Hepatocyte (in vitro differentiated cells): ENCODE measurements around the gene MEF2C. TPM values are rescaled to one million over a fixed set of nuclear protein-coding genes. Genes with fewer than 3 reads are reported as not detected.

Experiments
- DNase-seq: peaks from one replicate; pipeline ENCODE4 v3.0.0-alpha.2; 2016; ENCODE audit warnings: low spot score
- H2AFZ ChIP-seq: fragments of 200-600 bp; sonication (generic); 2 replicates; pipeline ENCODE4 v1.6.0; 2016; ENCODE audit warnings: antibody characterized with exemption, mild to moderate bottlenecking
- H3K27ac ChIP-seq: fragments of 200-600 bp; sonication (generic); 2 replicates; pipeline ENCODE4 v1.5.1; 2016; ENCODE audit warnings: mild to moderate bottlenecking
- H3K27me3 ChIP-seq: fragments of 200-600 bp; sonication (generic); 2 replicates; pipeline ENCODE4 v1.6.1; 2016
- H3K36me3 ChIP-seq: fragments of 200-600 bp; sonication (generic); replicated peaks from 2 replicates; pipeline ENCODE4 v1.5.1; 2016; ENCODE audit warnings: low read depth; ENCODE audit not compliant: insufficient read depth
- H3K4me1 ChIP-seq: fragments of 200-600 bp; sonication (generic); 2 replicates; pipeline ENCODE4 v1.5.1; 2016; ENCODE audit warnings: mild to moderate bottlenecking, moderate library complexity; ENCODE audit not compliant: insufficient read depth
- H3K4me2 ChIP-seq: fragments of 200-600 bp; sonication (generic); 2 replicates; pipeline ENCODE4 v1.6.0; 2016
- H3K4me3 ChIP-seq: fragments of 200-600 bp; sonication (generic); 2 replicates; pipeline ENCODE4 v1.5.1; 2016; ENCODE audit warnings: mild to moderate bottlenecking
- H3K79me2 ChIP-seq: fragments of 200-600 bp; sonication (generic); 2 replicates; pipeline ENCODE4 v1.6.0; 2017; ENCODE audit warnings: mild to moderate bottlenecking
- H3K9me2 ChIP-seq: fragments of 200-600 bp; sonication (generic); replicated peaks from 2 replicates; pipeline ENCODE4 v1.6.0; 2017; ENCODE audit warnings: mild to moderate bottlenecking; ENCODE audit not compliant: insufficient read depth
- H3K9me3 ChIP-seq: fragments of 200-600 bp; sonication (generic); 2 replicates; pipeline ENCODE4 v1.5.1; 2016; ENCODE audit warnings: low read depth, mild to moderate bottlenecking
- H4K20me1 ChIP-seq: fragments of 200-600 bp; sonication (generic); 2 replicates; pipeline ENCODE4 v1.6.0; 2016; ENCODE audit warnings: mild to moderate bottlenecking; ENCODE audit not compliant: insufficient read depth, poor library complexity, severe bottlenecking
- EZH2 ChIP-seq: fragments of 200-600 bp; sonication (generic); IDR thresholded peaks from 2 replicates; pipeline ENCODE4 v1.6.1; 2016; ENCODE audit warnings: antibody characterized with exemption, mild to moderate bottlenecking, borderline replicate concordance
- EZH2phosphoT487 ChIP-seq: fragments of 200-600 bp; sonication (generic); IDR thresholded peaks from one replicate; pipeline ENCODE4 v1.6.1; 2018; ENCODE audit warnings: antibody characterized with exemption, mild to moderate bottlenecking, low read depth, moderate library complexity; ENCODE audit not compliant: unreplicated experiment, severe bottlenecking
- WGBS: methylation state at CpG from one replicate; pipeline ENCODE4 v1.1.6; 2016; ENCODE audit warnings: low lambda C conversion rate; ENCODE audit errors: missing lambda C conversion rate; 5-methylcytosine and 5-hydroxymethylcytosine counted together
- polyA plus RNA-seq: library from polyadenylated mRNA; unstranded; fragments of >200 nt; fragmentation: Nextera tagmentation; extraction: Ambion mirVana; gene quantifications from 2 replicates; pipeline ENCODE4 v1.2.1, GENCODE V29; 2016
- total RNA-seq: library from RNA; depleted of rRNA; stranded (reverse); fragments of >200 nt; gene quantifications from 2 replicates; pipeline ENCODE4 v1.2.3, GENCODE V29; 2014
- TF ChIP-seq, protein P1 (sequence below): fragments of 200-600 bp; sonication (generic); IDR thresholded peaks from 2 replicates; pipeline ENCODE4 v1.5.1; 2016; ENCODE audit warnings: antibody characterized with exemption, mild to moderate bottlenecking; ENCODE audit not compliant: poor library complexity

Gene MEF2C
- total and polyA plus RNA-seq, 2 experiments from 2014 or later, result 5.9 to 14.6 TPM

DNA sequence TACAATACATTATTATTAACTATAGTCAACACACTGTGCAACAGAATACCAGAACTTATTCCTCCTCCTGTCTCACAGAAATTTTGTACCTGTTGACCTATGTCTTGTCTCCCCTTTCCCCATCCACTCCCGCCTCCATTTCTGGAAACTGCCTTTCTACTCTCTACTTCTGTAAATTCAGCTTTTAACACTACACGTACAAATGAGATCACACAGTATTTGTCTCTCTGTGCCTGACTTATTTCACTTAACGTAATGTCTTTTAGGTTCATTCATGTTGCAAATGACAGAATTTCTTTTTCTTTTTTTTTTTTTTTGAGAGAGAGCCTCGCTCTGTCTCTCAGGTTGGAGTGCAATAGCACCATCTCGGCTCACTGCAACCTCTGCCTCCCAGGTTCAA, 19.5 kb downstream of the MEF2C start:
- TF ChIP-seq EZH2phosphoT487 (no peak), EZH2 (no peak)
- TF ChIP-seq, protein P1, sequence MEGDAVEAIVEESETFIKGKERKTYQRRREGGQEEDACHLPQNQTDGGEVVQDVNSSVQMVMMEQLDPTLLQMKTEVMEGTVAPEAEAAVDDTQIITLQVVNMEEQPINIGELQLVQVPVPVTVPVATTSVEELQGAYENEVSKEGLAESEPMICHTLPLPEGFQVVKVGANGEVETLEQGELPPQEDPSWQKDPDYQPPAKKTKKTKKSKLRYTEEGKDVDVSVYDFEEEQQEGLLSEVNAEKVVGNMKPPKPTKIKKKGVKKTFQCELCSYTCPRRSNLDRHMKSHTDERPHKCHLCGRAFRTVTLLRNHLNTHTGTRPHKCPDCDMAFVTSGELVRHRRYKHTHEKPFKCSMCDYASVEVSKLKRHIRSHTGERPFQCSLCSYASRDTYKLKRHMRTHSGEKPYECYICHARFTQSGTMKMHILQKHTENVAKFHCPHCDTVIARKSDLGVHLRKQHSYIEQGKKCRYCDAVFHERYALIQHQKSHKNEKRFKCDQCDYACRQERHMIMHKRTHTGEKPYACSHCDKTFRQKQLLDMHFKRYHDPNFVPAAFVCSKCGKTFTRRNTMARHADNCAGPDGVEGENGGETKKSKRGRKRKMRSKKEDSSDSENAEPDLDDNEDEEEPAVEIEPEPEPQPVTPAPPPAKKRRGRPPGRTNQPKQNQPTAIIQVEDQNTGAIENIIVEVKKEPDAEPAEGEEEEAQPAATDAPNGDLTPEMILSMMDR, result no peak
- no peaks in the 10 kb centered on the region for H3K4me1 ChIP-seq
- no peak overlapping the region for H3K4me2 ChIP-seq
- H3K4me3 ChIP-seq, result no peak overlapping the region
- H3K9me3 ChIP-seq, result no peaks in the 10 kb centered on the region
- H3K79me2 ChIP-seq, result no peaks in the 10 kb centered on the region
- H2AFZ ChIP-seq, result no peak overlapping the region
- H4K20me1 ChIP-seq, result no peaks in the 10 kb centered on the region
- H3K36me3 ChIP-seq, result no peaks in the 10 kb centered on the region
- no peak for DNase-seq
- no peaks in the 10 kb centered on the region for H3K9me2 ChIP-seq
- WGBS, result 97% methylated on average over 5 of the region's 5 CpGs
- H3K27me3 ChIP-seq, result no peaks in the 10 kb centered on the region
- H3K27ac ChIP-seq, result no peak overlapping the region

DNA sequence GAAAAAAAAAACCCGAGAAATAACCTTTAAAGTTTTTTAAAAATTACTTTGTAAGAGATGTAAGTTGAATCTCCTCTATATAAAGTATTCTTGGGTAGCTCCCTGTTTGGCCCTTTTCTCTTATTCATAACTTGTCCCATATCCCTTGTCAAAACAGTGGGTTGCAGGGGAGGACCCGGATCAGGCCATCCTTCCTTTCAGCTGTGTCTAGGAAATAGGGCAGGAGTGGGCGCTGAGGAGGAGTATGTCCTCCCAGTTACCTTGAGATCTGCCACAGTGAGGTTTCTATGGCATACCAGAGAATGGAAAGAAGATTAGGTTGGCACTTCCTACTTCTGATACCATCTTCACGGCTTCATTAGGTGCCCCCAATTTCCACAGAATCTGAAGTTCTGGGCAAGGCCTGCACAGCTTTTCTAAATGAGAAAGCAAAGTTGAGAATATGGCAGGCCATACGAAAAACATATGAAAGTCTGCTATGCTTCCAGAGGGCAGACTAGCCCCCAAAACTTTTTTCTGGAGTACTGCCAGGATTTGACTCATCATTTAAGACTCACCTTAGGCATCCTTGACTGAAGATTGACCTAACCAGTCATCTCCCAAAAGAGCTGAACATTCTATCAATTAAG, 20.3 kb downstream of the MEF2C start:
- H4K20me1 ChIP-seq, result no peaks in the 10 kb centered on the region
- H2AFZ ChIP-seq, result no peak overlapping the region
- H3K4me1 ChIP-seq, result no peaks in the 10 kb centered on the region
- no peak overlapping the region for H3K4me3 ChIP-seq
- WGBS, result 98% methylated on average over 5 of the region's 5 CpGs
- no peaks in the 10 kb centered on the region for H3K36me3 ChIP-seq
- H3K27ac ChIP-seq, result no peak overlapping the region
- H3K4me2 ChIP-seq, result no peak overlapping the region
- no peaks in the 10 kb centered on the region for H3K79me2 ChIP-seq
- TF ChIP-seq EZH2phosphoT487, result no peak
- no peaks in the 10 kb centered on the region for H3K9me3 ChIP-seq
- H3K27me3 ChIP-seq, result no peaks in the 10 kb centered on the region
- no peaks in the 10 kb centered on the region for H3K9me2 ChIP-seq
- no peak for DNase-seq

DNA sequence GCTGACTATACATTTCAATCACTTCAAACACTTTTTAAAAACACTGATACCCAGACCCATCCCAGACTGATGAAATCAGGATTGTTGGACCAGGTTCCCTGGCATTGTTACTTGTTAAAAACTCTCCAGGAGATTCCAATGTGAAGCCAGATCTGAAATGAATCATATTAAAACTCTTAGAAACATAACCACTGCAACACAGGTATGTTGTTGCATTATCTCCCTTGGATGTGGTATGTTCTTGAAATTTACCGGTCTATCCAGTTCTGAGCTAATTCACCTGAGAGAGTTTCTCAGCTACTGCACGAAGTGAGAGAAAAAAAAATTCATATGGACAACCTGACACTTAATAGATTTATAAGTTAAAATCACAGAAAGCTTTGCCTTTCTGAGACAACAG, 21.8 kb downstream of the MEF2C start:
- H3K4me2 ChIP-seq, result no peak overlapping the region
- DNase-seq, result no peak
- H4K20me1 ChIP-seq, result no peaks in the 10 kb centered on the region
- H3K4me3 ChIP-seq, result no peak overlapping the region
- WGBS, result 75% methylated on average over 2 of the region's 2 CpGs
- H2AFZ ChIP-seq, result no peak overlapping the region
- H3K36me3 ChIP-seq, result no peaks in the 10 kb centered on the region
- TF ChIP-seq, protein P1, result no peak
- no peak for TF ChIP-seq EZH2phosphoT487
- no peak for TF ChIP-seq EZH2
- H3K27me3 ChIP-seq, result no peaks in the 10 kb centered on the region
- H3K4me1 ChIP-seq, result no peaks in the 10 kb centered on the region
- no peaks in the 10 kb centered on the region for H3K9me3 ChIP-seq
- no peak overlapping the region for H3K27ac ChIP-seq
- no peaks in the 10 kb centered on the region for H3K9me2 ChIP-seq
- no peaks in the 10 kb centered on the region for H3K79me2 ChIP-seq

DNA sequence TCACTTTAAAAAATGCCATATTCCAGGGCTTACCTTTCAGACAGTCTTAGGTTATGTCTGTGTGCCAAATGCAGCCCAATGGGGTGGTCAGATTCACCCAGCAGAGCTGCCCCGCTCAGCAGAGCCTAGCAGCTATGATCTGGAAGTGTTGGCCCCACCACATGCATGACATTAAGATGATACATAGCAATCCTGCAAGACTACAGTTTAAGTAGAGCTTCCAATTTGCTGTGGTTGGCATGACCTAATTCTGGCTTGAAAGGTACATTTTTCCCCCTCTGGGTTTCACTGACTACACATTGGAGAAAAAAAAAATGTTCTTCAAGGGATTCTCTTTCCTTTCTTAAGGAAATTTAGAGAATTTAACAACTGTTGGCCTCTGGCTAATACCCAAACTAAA, 22.5 kb downstream of the MEF2C start:
- WGBS, result 100% methylated on average over 1 of the region's 1 CpG
- Histone ChIP-seq H3K27ac (no peak overlapping the region), H3K4me3 (no peak overlapping the region), H3K27me3 (no peaks in the 10 kb centered on the region), H3K9me2 (no peaks in the 10 kb centered on the region), H3K79me2 (no peaks in the 10 kb centered on the region), H4K20me1 (no peaks in the 10 kb centered on the region), H3K36me3 (no peaks in the 10 kb centered on the region), H3K9me3 (no peaks in the 10 kb centered on the region), H3K4me1 (no peaks in the 10 kb centered on the region), H3K4me2 (no peak overlapping the region), H2AFZ (no peak overlapping the region)
- TF ChIP-seq, protein P1, result no peak
- DNase-seq, result no peak
